Erythroblast (primary cell): ENCODE data around the gene RNU6-9.
A peak's percentile ranks its signal among the peaks of the same experiment; 100 is the strongest.

Experiments
- DNase-seq, 2 experiments: peaks; one replicate each; lab custom pipeline; 2025; lab: John Stamatoyannopoulos, UW
- GATA1 ChIP-seq: IDR thresholded peaks from 2 replicates; pipeline ENCODE4 v1.6.1; 2011; ENCODE audit warnings: low read depth, mild to moderate bottlenecking, control low read depth, low read length, moderate library complexity
- POLR2A ChIP-seq: IDR thresholded peaks from 2 replicates; pipeline ENCODE4 v1.6.1; 2011; ENCODE audit warnings: mild to moderate bottlenecking, low read length

RNU6-9 gene

GRCh38 chr19:854549-854948, 38.7 kb upstream of the RNU6-9 start:
- DNase-seq: no peak
- TF ChIP-seq POLR2A: no peak
- no peak for TF ChIP-seq GATA1

- DNase-seq: no peak
- TF ChIP-seq GATA1 (no peak), POLR2A (no peak)
Measured at GRCh38 chr19:855142-855541, 38.1 kb upstream of the RNU6-9 start.

DNA sequence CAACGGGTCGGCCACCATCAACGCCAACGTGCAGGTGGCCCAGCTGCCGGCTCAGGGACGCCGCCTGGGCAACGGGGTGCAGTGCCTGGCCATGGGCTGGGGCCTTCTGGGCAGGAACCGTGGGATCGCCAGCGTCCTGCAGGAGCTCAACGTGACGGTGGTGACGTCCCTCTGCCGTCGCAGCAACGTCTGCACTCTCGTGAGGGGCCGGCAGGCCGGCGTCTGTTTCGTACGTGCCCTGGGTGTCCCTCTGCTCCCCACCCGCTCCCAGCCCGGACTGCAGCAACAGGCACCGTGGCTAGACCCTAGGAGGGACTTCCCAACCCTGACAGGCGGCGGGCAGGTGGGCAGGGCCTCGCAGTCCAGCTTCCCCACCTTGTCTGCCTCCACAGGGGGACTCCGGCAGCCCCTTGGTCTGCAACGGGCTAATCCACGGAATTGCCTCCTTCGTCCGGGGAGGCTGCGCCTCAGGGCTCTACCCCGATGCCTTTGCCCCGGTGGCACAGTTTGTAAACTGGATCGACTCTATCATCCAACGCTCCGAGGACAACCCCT, 37.6 kb upstream of the RNU6-9 start:
- TF ChIP-seq POLR2A: no peak
- DNase-seq: no peak

- DNase-seq: no peak
- TF ChIP-seq POLR2A: no peak
- no peak for TF ChIP-seq GATA1
Measured at GRCh38 chr19:858284-858683, 35.0 kb upstream of the RNU6-9 start.

GRCh38 chr19:858868-859843, 34.1 kb upstream of the RNU6-9 start, which contains the start of gene CFD:
Gene CFD, plus strand, starts transcription at chr19:859664. Its CDS starts 26 bp downstream, at chr19:859690.
- TF ChIP-seq GATA1 (no peak), POLR2A (no peak)
- DNase-seq: no peak

DNA sequence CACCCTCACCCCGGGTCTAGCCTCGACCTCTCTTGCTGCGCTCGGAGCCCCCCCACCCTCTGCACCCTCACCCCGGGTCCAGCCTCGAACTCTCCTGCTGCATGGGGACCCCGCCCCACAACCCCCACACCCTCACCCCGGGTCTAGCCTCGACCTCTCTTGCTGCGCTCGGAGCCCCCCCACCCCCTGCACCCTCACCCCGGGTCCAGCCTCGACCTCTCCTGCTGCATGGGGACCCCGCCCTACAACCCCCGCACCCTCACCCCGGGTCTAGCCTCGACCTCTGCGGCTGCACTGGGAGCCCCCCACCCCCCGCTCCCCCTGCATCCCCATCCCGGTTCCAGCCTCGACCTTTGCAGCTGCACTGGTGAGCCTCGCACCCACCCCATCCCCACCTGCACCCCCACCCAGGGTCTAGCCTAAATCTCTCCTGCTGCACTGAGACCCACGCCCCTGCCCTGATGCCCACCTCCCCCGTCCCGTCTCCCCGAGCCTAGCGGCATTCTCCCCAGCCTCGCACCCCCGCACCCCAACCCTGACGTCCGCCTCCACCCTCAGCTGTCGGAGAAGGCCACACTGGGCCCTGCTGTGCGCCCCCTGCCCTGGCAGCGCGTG, 32.0 kb upstream of the RNU6-9 start:
- no peak for TF ChIP-seq GATA1
- TF ChIP-seq POLR2A: no peak
- no peak for DNase-seq

DNA sequence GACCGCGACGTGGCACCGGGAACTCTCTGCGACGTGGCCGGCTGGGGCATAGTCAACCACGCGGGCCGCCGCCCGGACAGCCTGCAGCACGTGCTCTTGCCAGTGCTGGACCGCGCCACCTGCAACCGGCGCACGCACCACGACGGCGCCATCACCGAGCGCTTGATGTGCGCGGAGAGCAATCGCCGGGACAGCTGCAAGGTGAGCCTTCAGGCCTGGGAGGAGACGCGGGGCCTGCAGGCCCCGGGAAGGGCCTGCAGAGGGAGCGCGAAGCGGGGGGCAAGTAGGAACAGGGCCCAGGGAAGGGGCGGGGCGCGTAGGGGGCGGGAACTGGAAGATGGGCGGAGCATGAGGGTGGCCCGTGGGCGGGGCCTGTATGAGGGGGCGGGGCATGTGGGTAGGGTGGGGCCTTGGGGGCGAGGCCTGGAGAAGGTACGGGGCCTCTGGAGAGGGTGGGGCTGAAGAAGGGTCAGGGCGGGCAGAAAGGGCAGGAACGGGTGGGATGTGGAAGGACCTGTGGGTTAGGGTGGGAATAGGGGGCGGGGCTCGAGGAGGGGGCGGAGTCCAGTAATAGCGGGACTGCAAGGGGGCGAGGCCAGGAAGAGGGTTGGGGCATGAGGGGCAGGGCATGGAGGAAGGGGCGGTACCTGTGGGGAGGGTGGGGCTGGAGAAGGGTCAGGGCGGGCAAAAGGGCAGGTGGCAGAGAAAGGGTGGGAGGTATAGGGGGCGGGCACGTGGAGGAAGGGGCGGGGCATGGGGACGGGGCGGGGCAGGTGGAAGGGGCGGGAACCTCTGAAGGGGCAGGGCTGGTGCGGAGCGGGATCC, 31.3 kb upstream of the RNU6-9 start:
- DNase-seq: peak; percentile 80 to 86
- TF ChIP-seq POLR2A: no peak
- TF ChIP-seq GATA1: no peak

- TF ChIP-seq POLR2A (no peak), GATA1 (no peak)
- DNase-seq: peak; percentile 85 to 87
Measured at GRCh38 chr19:862581-863314, 30.5 kb upstream of the RNU6-9 start.

GRCh38 chr19:863315-863620, 30.0 kb upstream of the RNU6-9 start:
- TF ChIP-seq POLR2A: no peak
- no peak for TF ChIP-seq GATA1
- no peak for DNase-seq

DNA sequence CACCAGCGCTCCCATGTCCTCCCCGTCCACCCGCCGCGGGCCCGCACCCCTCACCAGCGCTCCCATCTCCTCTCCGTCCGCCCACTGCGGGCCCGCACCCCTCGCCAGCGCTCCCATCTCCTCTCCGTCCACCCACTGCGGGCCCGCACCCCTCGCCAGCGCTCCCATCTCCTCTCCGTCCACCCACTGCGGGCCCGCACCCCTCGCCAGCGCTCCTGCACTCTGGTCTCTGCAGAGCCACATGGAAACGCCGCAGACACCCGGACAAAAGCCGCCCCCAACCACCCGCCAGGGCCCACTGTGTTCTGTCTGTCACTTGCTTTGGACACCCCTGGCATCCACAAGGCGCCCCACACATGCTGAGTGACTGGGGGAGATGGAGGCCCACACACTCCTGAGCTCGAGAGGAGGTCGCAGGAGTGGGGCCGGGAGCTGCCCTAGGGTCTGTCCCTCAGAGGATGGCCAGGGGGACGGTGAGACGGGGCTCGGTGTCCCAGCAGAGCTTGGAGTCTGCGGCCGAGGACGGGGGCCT, 26.4 kb upstream of the RNU6-9 start:
- TF ChIP-seq GATA1 (no peak), POLR2A (no peak)
- no peak for DNase-seq

DNA sequence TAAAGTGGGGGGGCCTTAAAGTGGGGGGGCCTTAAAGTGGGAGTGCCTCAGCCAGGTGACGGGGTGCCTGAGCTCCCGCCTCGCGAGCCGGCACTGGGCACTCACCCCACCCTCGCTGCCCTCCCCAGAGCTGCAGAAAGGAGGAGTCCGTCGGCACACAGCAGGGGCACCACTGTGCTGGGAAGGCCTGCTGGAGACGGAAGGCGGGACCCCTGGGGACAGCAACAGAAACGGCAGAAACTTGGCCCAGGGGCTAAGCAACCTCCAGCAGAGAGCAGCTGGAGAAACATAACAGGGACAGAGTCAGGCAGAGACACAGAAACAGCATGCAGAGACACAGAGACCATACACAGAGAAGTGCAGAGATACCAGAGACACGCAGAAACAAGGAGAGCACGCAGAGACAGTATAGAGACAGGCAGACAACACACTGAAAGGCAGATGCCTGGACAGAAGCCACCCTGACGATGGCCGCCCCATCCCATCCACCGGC, 25.9 kb upstream of the RNU6-9 start:
- TF ChIP-seq GATA1 (no peak), POLR2A (no peak)
- no peak for DNase-seq

DNA sequence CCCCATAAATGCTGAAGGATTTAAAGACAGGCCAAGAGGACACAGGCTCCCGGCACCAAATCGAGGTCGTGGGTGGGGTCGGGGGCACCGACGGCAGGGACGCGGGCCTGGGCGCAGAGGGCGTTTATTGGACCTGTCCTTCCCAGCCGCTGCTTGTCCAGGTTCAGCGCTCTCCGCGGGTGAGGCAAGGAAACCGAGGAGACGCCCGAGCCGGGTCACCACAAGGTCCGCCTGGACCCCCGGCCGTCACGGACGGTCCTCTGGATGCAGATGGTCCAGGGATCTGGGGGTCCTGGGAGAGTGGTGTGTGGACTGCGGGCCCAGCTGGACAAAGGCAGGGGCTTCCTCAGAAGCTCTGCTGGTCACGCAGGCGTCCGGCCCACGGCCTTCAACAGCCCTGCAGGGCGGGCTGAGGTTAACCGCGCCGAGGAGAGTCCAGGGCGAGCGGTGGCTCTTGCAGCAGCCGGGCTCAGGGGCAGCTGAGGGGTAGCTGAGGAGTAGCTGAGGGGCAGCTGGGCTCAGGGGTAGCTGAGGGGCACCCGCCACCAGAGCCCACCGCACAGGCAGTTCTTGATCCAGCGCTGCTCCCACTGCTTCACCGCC, 25.3 kb upstream of the RNU6-9 start:
- TF ChIP-seq POLR2A: no peak
- TF ChIP-seq GATA1: no peak
- DNase-seq: no peak
